ENCODE data around the gene LARGE1.

LARGE1 gene

DNA sequence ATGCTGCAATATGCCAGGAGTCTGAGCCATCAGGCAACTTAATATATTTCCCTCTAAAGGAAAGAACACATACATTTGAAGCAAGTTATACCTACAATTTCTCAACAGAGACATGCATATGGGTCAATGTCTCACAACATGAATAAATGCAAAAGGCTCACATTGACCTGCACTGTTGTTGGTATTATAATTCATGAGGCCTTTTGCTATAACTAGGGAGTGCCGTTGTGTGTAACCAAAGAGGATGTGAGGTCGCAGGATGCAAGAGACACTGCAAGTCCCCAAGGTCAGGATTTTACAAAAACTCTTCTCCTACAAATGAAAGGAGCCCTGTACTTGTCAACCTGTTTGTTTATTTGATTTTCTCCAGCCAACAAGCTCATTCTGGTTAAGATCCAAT, 250.5 kb downstream of the LARGE1 start:
- DNase-seq (ENCODE audit: low read depth in 2 of 3, low spot score in 1 of 3): no peak

DNA sequence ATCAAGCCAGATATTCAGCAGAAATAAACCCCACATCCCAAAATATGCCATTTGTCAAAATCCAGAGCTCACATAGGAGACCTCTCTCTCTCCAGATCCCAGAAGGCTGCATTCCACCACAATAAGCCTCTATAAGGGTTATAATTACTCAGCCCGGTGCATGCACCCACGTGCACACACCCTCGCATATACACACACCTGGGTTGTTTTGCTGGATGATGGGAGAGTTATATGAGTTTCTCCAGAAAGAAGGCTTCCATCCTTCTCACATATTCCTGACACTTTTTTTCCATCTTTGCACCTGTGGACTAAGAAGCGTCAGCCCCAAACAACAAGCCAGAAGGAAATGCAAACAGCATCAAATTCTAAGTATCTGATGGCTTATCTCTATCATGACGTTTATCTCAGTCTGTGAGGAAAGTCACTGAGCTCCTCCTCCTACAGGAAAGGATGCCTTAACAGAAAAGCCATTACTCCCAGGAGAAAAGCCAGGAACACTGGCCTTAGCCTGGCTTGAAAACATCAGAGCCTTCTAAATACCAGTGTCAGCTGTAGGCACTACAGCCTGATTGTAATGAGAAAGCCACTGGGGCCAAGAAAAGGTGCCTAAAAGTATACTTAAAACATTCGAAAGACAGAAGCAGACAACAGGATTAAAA, 253.2 kb downstream of the LARGE1 start:
- no peak for DNase-seq (ENCODE audit: low read depth in 2 of 3, low spot score in 1 of 3)

DNA sequence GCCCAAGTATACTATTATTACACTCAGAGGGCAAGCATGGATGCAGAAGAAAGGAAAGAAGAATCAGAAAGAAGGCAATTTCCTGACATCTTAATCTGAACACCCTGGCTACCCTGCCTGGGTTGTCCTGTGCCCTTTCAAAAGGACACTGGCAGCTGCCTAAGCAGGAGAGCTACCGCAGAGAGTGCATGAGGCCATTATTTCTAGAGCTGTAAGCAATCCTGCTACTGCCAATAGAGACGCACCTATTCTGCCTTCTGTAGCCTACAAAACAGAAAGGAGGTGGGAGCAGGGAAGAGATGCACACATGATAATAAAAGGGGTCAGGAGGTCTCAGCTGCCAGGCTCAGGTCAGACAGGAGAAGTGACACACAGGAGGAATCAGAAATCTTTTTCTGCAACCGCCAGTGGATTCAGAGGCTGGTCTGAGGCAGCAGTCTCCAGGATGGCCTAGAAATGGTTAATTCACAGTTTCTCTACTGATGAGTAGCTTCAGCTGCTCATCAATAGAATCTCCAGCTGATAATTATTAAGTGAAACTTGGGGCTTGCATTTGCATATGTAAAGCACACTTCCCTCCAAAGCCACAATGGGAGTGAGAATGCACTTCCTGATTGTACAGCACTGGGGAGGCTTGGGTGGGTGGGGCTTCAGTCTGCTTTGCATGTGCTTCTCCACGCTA, 253.9 kb downstream of the LARGE1 start:
- DNase-seq (ENCODE audit: low read depth in 2 of 3, low spot score in 1 of 3): no peak

DNA sequence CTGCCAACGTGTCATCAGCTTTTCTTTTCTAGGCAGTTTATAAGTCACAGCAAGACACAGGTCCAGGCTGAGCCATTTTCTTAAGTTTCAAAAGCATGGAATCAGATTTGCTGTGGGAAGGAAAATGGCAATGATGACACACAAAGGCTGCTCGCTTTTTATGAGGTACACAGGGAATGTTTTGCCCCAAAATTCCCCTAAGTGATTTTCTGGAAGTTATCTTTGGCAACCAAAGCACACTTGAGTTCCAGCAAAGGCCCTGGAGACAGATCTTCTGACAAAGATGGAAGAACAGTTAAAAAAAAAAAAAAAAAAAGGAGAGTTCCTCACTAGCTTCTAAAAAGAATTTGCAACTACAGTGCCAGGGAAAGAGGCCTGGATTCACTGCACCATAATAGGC, 260.8 kb downstream of the LARGE1 start:
- no peak for DNase-seq (ENCODE audit: low read depth in 2 of 3, low spot score in 1 of 3)

DNA sequence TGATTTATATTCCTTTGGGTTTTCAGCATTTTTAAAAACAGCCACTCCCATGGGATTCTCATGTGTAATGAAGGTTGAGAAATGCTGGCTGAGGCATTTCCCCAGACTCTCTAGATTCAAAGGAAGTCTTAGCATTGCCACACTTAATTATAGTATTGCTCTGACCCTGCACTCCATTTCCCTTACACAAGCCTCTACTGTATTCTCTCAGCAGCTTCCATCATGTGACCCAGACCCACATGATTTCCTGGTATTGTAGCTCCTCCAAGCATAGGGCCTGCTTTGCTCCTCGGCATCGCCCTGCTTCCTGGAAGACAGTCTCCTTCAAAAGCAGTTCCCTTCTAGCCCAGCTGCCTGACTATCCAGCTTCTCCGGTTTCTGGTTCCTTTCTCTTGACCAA, 261.5 kb downstream of the LARGE1 start:
- no peak for DNase-seq (ENCODE audit: low read depth in 2 of 3, low spot score in 1 of 3)

DNA sequence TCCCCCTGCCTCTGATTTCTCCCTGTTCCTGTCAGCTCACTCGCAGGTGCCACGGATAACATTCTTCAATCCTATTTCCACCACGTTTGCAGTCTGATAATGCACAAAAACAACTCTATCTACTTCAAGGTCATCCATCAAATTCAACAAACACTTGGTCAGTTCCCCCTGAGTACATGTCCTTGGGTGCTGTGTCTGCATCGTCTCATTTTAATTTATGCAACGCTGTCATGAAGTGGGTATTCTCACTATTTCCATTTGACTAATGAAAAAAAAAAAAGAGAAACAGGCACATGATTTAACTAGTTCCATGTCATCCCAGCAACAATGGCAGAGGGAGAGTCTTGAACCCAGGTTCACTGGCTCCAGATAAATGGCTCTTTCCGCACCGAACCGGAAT, 262.6 kb downstream of the LARGE1 start:
- DNase-seq (ENCODE audit: low read depth in 2 of 3, low spot score in 1 of 3): no peak

DNA sequence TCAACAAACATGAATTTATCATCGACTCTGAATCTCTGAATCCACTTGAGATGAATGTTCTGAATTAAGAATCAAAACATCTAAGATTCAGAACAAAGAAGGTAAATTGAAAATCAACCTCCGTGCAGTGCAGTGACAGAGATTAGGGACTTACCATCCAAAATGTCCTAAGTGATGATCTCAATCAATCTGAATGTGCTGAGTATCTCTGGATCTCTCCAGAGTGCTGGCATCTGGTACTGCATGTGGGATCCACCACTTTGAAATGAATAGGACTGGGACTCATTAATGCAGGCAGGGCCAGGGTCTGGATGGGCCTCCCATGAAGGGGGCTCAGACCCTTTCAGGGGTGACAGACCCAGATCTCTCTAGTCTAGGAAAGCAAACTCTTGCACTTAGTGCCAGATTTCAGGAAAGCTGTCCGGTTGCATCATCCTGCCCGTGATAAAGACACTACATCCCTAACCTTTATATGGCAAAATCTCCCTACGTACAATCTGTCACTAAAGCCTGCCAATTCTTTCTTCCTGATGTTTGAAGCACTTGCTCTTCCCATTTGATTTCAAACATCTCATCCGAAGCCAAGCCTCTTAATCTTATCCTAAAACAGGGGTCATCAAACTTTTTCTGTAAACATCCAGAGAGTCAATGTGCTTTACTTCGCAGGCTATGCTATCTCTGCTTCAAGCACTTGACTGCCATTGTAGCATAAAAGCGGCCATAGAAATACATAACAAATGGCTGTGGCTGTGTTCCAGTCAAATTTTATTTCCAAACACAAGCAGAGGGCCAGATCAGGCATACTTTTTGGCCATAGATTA, 263.3 kb downstream of the LARGE1 start:
- DNase-seq (ENCODE audit: low read depth in 2 of 3, low spot score in 1 of 3): no peak

DNA sequence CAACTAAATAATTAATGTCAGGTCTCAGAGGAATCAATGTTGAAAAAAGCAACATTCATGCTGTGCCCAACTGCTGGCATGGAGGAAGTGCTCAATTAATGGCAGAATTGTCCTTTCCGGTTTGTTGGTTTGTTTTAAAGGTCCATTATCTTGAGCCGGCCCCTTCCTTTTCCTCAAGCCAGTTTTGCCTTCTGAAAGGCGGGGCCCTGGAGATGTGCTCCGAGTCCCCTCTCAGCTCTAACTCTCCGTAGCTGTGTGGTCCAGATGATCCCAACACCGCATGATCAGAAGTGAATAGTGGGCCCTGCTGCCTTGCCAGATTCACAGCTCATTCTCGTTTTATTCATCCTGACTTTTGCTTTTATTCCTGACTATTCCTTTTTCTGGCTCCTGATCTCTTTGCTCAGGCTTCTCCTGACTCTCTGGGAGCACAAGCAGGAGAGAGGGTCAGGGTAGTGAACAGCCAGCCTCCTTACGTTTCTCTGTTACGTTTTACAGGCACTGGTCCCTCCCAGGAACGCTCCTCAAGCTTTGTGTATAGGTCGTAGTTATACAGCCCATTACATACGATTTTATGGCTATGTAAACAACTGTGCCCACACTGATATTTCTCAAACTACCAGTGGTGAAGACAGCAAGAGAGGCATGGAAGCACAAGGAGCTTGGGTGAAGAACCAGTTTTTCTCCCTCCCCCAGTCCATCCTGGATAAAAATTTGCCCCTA, 265.9 kb downstream of the LARGE1 start:
- DNase-seq (ENCODE audit: low read depth in 2 of 3, low spot score in 1 of 3): no peak

DNA sequence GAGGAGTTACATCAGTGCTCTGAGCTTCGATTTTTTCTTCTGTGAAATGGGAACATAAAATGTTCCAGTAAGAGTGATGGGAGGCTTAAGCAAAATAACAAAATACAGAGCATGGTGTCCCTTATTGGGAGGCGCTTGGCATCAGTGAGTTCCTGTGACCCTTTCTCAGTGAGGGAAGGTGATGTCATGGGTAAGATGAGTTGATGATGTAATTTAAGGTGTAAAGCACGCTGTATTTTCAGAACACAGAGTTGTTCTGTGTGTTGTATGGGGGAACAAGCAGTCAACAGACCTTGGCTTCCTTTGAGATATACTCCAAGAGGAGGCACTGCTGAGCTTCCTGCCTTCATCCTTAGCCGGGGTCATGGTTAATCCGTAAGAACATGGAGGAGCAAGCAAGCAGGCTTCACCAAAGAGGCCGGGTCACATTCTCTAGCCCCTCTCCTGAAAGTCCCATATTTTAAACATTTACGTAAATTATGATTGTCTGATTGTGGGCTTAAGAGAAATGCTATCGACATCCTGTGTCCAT, 266.7 kb downstream of the LARGE1 start:
- no peak for DNase-seq (ENCODE audit: low read depth in 2 of 3, low spot score in 1 of 3)

DNA sequence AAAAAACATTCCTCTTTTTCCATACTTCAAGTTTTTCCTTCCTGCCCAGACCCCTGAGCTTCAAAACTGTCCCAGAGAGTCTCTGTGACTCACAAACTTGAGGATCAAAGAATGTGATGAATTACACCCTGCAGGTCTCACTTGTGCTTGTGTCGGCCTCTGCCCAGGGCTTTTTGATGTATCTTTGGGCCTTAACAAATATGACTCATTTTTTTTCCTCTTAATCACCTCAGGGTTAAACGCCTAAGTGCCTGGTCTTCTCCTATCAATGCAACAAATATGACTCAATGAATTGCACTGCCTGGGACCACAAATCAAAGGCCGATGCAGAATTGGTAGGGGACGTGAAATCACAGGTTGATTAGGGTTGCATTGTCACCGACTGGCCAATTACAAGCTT, 267.7 kb downstream of the LARGE1 start:
- DNase-seq (ENCODE audit: low read depth in 2 of 3, low spot score in 1 of 3): no peak

DNA sequence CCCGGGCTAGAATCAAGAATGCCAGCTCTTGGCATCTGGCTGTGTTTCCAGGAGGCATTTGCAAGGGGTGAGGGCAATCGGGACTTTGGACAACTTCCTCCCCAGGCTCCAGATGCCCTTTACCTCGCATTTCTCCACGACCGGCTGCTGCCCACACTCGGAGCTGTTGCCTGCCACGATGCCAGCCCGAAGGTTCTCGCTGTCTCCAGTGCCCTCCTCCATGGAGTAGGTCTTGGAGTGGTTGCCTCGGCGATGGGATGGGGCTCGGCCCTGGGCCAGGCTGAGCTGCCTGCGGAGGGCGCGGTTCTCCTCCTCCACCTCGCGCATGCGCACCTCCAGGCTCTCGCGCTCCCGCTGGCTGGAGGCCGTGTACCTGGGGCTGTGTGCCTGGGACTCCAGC, 270.0 kb downstream of the LARGE1 start:
- DNase-seq (ENCODE audit: low read depth in 2 of 3, low spot score in 1 of 3): no peak

DNA sequence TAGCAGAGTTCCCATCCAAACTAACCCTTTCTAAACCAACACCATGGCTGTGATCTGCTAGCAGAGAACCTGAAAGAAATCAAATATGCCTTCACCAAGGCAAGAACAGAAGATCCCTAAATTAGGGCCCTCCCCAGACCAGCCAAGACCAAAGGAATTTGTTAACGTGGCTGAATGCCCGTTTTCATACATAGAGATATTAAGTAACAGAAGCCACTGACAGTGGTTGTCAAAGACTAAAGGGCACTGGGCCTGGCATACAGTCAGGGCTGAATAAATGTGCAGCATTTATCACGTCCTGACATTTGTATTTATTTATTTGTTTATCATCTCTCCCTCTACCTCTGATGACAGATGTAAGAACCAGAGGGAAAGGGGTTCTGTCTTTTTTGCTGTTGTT, 271.8 kb downstream of the LARGE1 start:
- DNase-seq (ENCODE audit: low read depth in 2 of 3, low spot score in 1 of 3): no peak

DNA sequence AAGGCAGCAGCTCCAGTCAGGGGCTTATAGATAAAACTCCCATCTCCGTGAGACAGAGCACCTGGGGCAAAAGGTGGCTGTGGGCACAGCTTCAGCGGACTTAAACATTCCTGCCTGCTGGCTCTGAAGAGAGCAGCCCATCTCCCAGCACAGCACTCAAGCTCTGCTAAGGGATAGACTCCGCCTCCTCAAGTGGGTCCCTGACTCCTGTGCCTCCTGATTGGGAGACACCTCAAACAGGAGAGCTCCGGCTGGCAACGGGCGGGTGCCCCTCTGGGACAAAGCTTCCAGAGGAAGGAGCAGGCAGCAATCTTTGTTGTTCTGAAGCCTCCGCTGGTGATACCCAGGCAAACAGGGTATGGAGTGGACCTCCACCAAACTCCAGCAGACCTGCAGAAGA, 279.4 kb downstream of the LARGE1 start:
- DNase-seq (ENCODE audit: low read depth in 2 of 3, low spot score in 1 of 3): no peak

DNA sequence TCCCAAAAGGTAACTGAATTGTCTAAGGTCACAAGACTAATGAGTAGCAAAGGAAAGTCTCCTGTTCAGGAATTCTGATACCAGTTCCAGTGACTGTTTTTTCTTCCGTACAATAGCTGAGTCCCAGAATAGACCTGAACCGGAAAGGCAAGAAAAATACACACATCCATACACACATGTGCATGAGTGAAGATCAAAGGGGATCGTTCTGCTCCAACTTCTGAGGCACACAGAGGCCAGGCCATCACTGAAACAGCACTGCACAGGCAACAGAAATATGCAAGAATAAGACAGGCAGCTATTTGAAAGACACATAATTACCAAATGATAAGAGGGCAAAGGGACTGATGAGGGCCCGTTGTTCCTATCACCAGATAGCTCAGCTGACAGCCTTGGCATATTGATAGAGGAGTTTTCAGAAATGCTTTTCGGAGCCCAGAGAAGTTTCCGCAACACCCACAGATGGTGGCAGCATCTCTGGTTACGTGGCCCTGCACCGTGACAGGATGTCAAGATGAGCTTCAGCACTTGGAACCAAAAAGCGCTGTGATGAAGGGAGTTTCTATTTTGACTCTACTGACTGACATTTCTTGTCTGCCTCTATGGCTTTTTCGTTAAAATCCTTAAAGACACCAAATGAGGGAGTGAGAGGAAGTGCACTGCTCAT, 280.6 kb downstream of the LARGE1 start:
- DNase-seq (ENCODE audit: low read depth in 2 of 3, low spot score in 1 of 3): no peak

DNA sequence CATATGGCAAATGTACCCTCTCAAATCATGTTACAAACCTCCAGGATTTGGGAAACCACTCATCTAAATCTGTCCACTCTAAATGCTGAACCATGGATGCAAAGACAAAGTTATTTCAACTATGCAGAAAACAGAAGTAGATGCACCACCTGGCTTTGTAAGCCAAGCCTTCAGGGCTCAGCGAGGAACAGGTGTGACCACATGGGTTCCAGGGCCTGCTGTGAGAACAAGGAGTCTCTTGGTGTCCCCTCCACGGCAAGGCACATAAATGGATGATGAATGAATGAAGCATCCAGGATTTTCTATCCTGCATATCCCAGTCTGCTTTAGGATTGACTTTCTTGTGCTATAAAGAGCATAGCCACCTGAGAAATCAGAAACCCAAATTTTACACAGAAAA, 284.5 kb downstream of the LARGE1 start:
- DNase-seq (ENCODE audit: low read depth in 2 of 3, low spot score in 1 of 3): no peak

DNA sequence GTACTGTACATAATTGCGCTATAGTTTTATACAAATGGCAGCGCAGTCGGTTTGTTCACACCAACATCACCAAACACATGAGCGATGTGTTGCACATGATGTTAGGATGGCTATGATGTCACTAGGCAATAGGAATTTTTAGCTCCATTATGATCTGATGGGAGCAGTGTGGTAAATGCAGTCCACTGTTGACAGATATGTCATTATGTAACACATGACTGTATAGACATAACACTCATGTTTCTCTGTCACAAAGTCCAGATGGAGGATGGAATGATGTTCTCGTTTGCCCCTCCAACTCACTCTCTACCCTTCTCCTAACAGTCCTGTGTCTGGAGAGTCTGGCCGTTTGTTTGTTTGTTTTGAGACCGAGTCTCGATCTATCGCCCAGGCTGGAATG, 288.5 kb downstream of the LARGE1 start:
- no peak for DNase-seq (ENCODE audit: low read depth in 2 of 3, low spot score in 1 of 3)

DNA sequence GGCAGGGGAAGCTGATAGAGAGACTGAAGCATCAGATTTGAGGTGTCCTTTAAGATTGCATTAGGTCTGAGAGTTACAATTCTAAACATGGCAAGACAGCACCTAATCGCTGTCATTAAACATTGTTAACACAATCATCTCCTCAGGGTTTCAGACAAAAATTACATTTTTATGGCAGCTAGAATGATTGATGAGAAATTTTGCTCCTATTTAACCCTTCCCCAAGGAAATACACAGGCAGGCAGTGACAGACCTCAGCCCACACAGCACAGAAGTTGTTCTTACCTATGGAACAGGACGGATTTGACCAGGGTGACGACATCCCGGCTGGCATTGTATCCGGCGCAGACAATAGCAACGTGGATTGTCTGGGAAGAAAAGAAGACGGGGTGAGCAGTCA, 294.3 kb downstream of the LARGE1 start:
- no peak for DNase-seq (ENCODE audit: low read depth in 2 of 3, low spot score in 1 of 3)

DNA sequence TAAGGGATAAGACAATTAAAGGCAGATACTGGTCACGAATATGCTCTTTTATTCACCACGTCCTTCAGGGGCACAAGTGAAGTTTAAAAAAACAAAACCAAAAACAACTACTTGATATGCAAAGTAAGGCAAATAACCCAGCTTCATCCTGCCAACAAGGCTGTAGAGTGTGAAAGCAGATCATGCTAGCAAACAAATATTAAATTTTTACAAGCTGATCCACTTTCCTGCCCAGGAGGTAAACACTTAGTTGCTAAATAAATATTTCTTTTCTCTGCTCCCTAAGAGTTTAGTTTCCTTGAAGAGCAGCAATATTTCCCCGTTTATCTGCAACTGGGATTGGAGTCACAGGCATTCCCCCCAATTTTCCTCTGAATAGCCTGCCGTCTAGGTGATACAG, 300.2 kb downstream of the LARGE1 start:
- no peak for DNase-seq (ENCODE audit: low read depth in 2 of 3, low spot score in 1 of 3)

DNA sequence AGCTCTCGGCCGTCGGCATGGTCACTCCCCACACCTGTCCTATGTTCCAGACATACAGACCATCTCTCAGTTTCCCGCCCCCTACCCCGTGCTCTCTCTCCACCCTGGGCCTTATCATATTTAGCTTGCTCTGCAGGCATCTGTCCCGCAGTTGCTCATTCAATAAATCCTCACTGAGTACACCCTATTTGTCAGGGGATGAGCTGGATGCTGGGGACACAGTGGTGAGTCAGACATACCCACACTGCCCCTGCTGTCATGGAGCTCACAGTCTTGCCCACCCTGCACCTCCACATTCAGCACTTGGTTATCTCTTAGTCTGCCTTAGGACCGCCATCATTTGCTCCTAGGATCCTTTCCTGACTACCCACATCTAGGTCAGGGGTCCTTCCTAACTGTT, 313.8 kb downstream of the LARGE1 start:
- no peak for DNase-seq (ENCODE audit: low read depth in 2 of 3, low spot score in 1 of 3)

DNA sequence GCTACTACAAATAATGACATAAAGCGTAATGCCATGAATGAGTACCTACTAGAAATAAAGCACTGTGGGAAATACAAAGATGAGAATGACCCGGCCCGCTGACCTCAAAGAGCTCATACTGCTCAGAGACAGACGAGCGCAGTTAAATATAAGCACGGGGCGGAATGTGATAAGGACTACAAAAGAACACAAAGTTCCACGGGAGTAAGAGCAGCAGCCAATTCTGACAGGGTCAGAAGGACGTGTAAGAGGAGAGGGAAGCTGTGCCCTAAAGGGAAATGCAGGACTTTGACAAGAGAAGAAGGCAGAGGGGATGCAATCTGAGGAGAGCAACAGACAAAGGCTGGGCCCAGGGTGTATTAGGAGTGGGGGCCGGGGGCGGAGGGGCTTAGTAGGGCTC, 314.6 kb downstream of the LARGE1 start:
- no peak for DNase-seq (ENCODE audit: low read depth in 2 of 3, low spot score in 1 of 3)

DNA sequence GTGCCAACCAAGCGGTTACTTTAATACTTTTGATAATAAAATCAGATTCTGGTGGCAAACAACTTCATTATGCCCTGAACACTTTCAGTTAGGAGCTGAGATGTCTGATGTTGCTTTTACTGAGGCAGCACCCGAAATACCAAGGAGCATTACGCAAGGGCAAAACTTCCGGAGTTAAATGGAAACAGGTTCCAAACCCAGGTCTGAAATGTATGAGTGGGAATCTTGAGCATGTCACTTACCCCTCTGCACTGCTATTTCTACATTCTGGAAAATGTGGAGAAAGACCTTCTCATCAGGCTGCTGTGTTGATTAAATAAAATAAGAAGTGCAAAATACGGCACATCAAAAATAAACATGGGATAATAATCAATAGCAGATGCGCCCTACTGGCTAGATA, 315.1 kb downstream of the LARGE1 start:
- DNase-seq (ENCODE audit: low read depth in 2 of 3, low spot score in 1 of 3): no peak
